Esophagus muscularis mucosa (tissue), 4 donors: ENCODE results near the gene TIMM50. TPM values are rescaled to one million over a fixed set of nuclear protein-coding genes. Genes with fewer than 3 reads are reported as not detected.

Experiments
- DNase-seq: peaks from one replicate; pipeline ENCODE4 v3.0.0-alpha.2; 2017; ENCODE audit errors: extremely low spot score
- H3K27ac ChIP-seq, 4 donors: fragments of 200-600 bp; sonication (generic); replicated peaks in 1 of 4; 1 replicate in 3 of 4; 2 replicates in 1 of 4; pipeline ENCODE4 v1.5.1; 2016 to 2019; ENCODE audit warnings: mild to moderate bottlenecking in 1 of 4
- H3K27me3 ChIP-seq, 4 donors: fragments of 200-600 bp; sonication (generic); one replicate each; pipeline versions ENCODE4 v1.5.1 to v1.6.0; 2016 to 2019
- H3K36me3 ChIP-seq, 4 donors: fragments of 200-600 bp; sonication (generic); one replicate each; pipeline ENCODE4 v1.5.1; 2016 to 2019
- H3K4me1 ChIP-seq, 4 donors: fragments of 200-600 bp; sonication (generic); one replicate each; pipeline ENCODE4 v1.5.1; 2016 to 2019
- H3K4me3 ChIP-seq, 4 donors: fragments of 200-600 bp; sonication (generic); 1 replicate in 2 of 4; 2 replicates in 2 of 4; pipeline ENCODE4 v1.5.1; 2016 to 2019; ENCODE audit warnings: mild to moderate bottlenecking in 4 of 4, moderate library complexity in 1 of 4
- H3K9me3 ChIP-seq, 4 donors: fragments of 200-600 bp; sonication (generic); 1 replicate in 3 of 4; 2 replicates in 1 of 4; pipeline ENCODE4 v1.5.1; 2016 to 2019
- CTCF ChIP-seq, 3 experiments: fragments of 200-600 bp in 2 of 3; fragments of 450-650 bp in 1 of 3; sonication (generic) in 2 of 3; IDR thresholded peaks; one replicate each; pipeline ENCODE4 v1.5.1; 2017 to 2019; ENCODE audit warnings: antibody characterized with exemption in 3 of 3, mild to moderate bottlenecking in 2 of 3, moderate library complexity in 1 of 3
- EP300 ChIP-seq: sonication (generic); formaldehyde crosslinking; IDR thresholded peaks from one replicate; pipeline ENCODE4 v1.6.1; 2017; ENCODE audit warnings: antibody characterized with exemption
- POLR2A ChIP-seq: fragments of 450-650 bp; IDR thresholded peaks from one replicate; pipeline ENCODE4 v1.6.1; 2017; ENCODE audit warnings: antibody characterized with exemption, moderate library complexity, mild to moderate bottlenecking, low read depth
- POLR2AphosphoS5 ChIP-seq, 2 donors: sonication (generic); formaldehyde crosslinking; IDR thresholded peaks; one replicate each; pipeline ENCODE4 v1.6.1; 2017; ENCODE audit warnings: antibody characterized with exemption in 2 of 2
- WGBS: methylation state at CpG from one replicate; pipeline ENCODE4 v1.1.5; 2018; 5-methylcytosine and 5-hydroxymethylcytosine counted together
- intact Hi-C: fragments of 100-400 bp; cut with DNase I; formaldehyde crosslinking; loops from one replicate; pipeline ENCODE4 v1.15.1; 2023
- total RNA-seq, 4 donors: library from RNA; depleted of rRNA; stranded (reverse); fragments of >200 nt; gene quantifications; one replicate each; pipeline versions ENCODE4 v1.1.0 to v1.2.1, GENCODE V29; 2016

TIMM50 gene
- total RNA-seq, 4 donors from 2014 or later: 36.1 to 58.0 (median 51.3) TPM

GRCh38 chr19:39532233-39533002 lies 51.8 kb downstream of the TIMM50 start, which contains the start of gene EID2B:
EID2B (minus strand) TSS chr19:39532852; CDS start chr19:39532802, 50 bp downstream.
- peak; percentile 96 for DNase-seq
- Histone ChIP-seq H3K4me1 (peaks cover 14 to 36% (median 29%) of the 10 kb centered on the region in 4 donors), H3K36me3 (peaks cover 0 to 8% (median 0%) of the 10 kb centered on the region in 4 donors), H3K9me3 (no peaks in the 10 kb centered on the region), H3K27ac (peak within 1 kb of the TSS; percentile 86 to 91 (median 88)), H3K4me3 (peak within 1 kb of the TSS; percentile 70 to 89 (median 77)), H3K27me3 (no peaks in the 10 kb centered on the region)
- TF ChIP-seq POLR2AphosphoS5 (IDR thresholded peaks at IDR 0.05): peak; percentile 96 to 99
- TF ChIP-seq CTCF (IDR thresholded peaks at IDR 0.05): peak; percentile 95 to 100 (median 99)
- TF ChIP-seq EP300: no peak
- TF ChIP-seq POLR2A: no peak
- WGBS: 3% methylated on average over 27 of the region's 65 CpGs
- intact Hi-C loops: loop anchor here (5.0 to 10.0 kb wide), 4 partner anchors 60 to 405 kb away; partner anchors contain the start of genes PAK4, SAMD4B and SUPT5H

- intact Hi-C loops: loop anchor here (5.0 to 10.0 kb wide), 4 partner anchors 61 to 406 kb away; partner anchors contain the start of genes PAK4, SAMD4B and SUPT5H
- H3K4me3 ChIP-seq: peak overlapping the region; percentile 70 to 89 (median 77)
- WGBS: 15% methylated on average over 12 of the region's 12 CpGs
- TF ChIP-seq POLR2A (no peak), CTCF (IDR thresholded peaks at IDR 0.05) (no peak)
- peaks cover 17 to 43% (median 35%) of the 10 kb centered on the region in 4 donors for H3K4me1 ChIP-seq
- peaks cover 0 to 3% (median 0%) of the 10 kb centered on the region in 4 donors for H3K36me3 ChIP-seq
- DNase-seq: no peak
- no peaks in the 10 kb centered on the region for H3K27me3 ChIP-seq
- peak overlapping the region; percentile 86 to 91 (median 88) for H3K27ac ChIP-seq
- no peaks in the 10 kb centered on the region for H3K9me3 ChIP-seq
These were observed 52.4 kb downstream of the TIMM50 start for GRCh38 chr19:39533003-39533512.

GRCh38 chr19:39533791-39534190 lies 53.2 kb downstream of the TIMM50 start:
- Histone ChIP-seq H3K27me3 (no peaks in the 10 kb centered on the region), H3K4me3 (no peak overlapping the region), H3K4me1 (peaks cover 25 to 50% (median 42%) of the 10 kb centered on the region in 4 donors), H3K36me3 (peaks cover 0 to 3% (median 0%) of the 10 kb centered on the region in 4 donors), H3K9me3 (no peaks in the 10 kb centered on the region), H3K27ac (no peak overlapping the region)
- intact Hi-C loops: loop anchor here (5.0 to 10.0 kb wide), 4 partner anchors 61 to 406 kb away; partner anchors contain the start of genes PAK4, SAMD4B and SUPT5H
- WGBS: 73% methylated on average over 3 of the region's 3 CpGs
- TF ChIP-seq EP300 (no peak), POLR2A (no peak), POLR2AphosphoS5 (IDR thresholded peaks at IDR 0.05) (no peak), CTCF (IDR thresholded peaks at IDR 0.05) (no peak)
- DNase-seq: no peak

GRCh38 chr19:39539165-39539517 lies 58.5 kb downstream of the TIMM50 start:
- H3K27ac ChIP-seq: peak overlapping the region; percentile 94 to 98 (median 96)
- TF ChIP-seq POLR2A: no peak
- TF ChIP-seq EP300: no peak
- no peak for TF ChIP-seq POLR2AphosphoS5 (IDR thresholded peaks at IDR 0.05)
- TF ChIP-seq CTCF (IDR thresholded peaks at IDR 0.05): no peak
- H3K36me3 ChIP-seq: no peaks in the 10 kb centered on the region
- H3K27me3 ChIP-seq: no peaks in the 10 kb centered on the region
- H3K4me3 ChIP-seq: peak overlapping the region; percentile 75 to 98 (median 82)
- 6% methylated on average over 10 of the region's 10 CpGs for WGBS
- no peaks in the 10 kb centered on the region for H3K9me3 ChIP-seq
- intact Hi-C loops: loop anchor here (10.0 kb wide), 1 partner anchor 194 kb away; the partner anchor contains the start of gene SAMD4B
- peaks cover 15 to 31% (median 28%) of the 10 kb centered on the region in 4 donors for H3K4me1 ChIP-seq
- DNase-seq: no peak
